K562 (cell line): Measurements from ENCODE around the gene ST7. TPM values are rescaled to one million over a fixed set of nuclear protein-coding genes. Genes with fewer than 3 reads are reported as not detected.

ENCODE experiments used
- ATAC-seq: fragments of 200-7000 bp; cut with Tn5 transposase; 3 replicates; pipeline ENCODE4 v1.9.1; 2020; ENCODE audit warnings: moderate library complexity
- BruUV-seq: library from RNA; stranded (reverse); fragments of 400-500 nt; replicated peaks from 2 replicates; lab custom pipeline; 2021; lab: Mats Ljungman, UMichigan
- CTCF ChIA-PET: fragments of 300-600 bp; formaldehyde crosslinking; extraction: SDS; loops from one replicate; lab custom pipeline; 2021; ENCODE audit warnings: low intra/inter-chr PET ratio; lab: Yijun Ruan, JAX
- POLR2A ChIA-PET: fragments of 300-600, 350-650 bp; sonication (Branson Sonifier 250); formaldehyde crosslinking; extraction: SDS; loops from one replicate; lab custom pipeline; 2021; ENCODE audit warnings: antibody characterized with exemption, inconsistent platforms; lab: Yijun Ruan, JAX
- DNase-seq, 4 experiments: peaks; one replicate each; pipeline versions ENCODE4 v3.0.0 to v3.0.0-alpha.2; 2011 to 2018; ENCODE audit warnings: low spot score in 3 of 4, mixed read lengths in 3 of 4; ENCODE audit errors: extremely low read depth in 1 of 4
- FAIRE-seq: peaks from 2 replicates; lab custom pipeline; 2011; peaks lifted over from hg19 to GRCh38; lab: Jason Lieb, UNC
- H2AFZ ChIP-seq: 2 replicates; pipeline ENCODE4 v1.6.0; 2011; ENCODE audit warnings: low read depth, low read length, control low read depth, inconsistent platforms
- H3K27ac ChIP-seq: fragments of 200-600 bp; 3 replicates; pipeline ENCODE4 v1.8.0; 2011; ENCODE audit warnings: low read depth, mild to moderate bottlenecking, control low read depth, inconsistent platforms, low read length, moderate library complexity, mixed read lengths; ENCODE audit errors: extremely low read depth
- H3K27me3 ChIP-seq, 2 experiments: fragments of 300-600 bp in 1 of 2; 2 replicates in 1 of 2; 3 replicates in 1 of 2; pipeline versions ENCODE4 v1.6.0 to v1.8.0; 2011; ENCODE audit warnings: inconsistent platforms in 2 of 2, low read length in 2 of 2, mild to moderate bottlenecking in 1 of 2, mixed read lengths in 1 of 2, moderate library complexity in 1 of 2; ENCODE audit not compliant: control insufficient read depth in 2 of 2, insufficient read depth in 2 of 2
- H3K36me3 ChIP-seq: fragments of 300-600 bp; 3 replicates; pipeline ENCODE4 v1.8.0; 2011; ENCODE audit warnings: mild to moderate bottlenecking, low read length, inconsistent platforms; ENCODE audit not compliant: control insufficient read depth, insufficient read depth
- H3K4me1 ChIP-seq, 2 experiments: fragments of 200-600 bp in 1 of 2; replicated peaks in 1 of 2; 2 replicates in 1 of 2; 3 replicates in 1 of 2; pipeline versions ENCODE4 v1.5.1 to v1.8.0; 2011; ENCODE audit warnings: inconsistent platforms in 2 of 2, low read length in 2 of 2, mild to moderate bottlenecking in 1 of 2, mixed read lengths in 1 of 2, moderate library complexity in 1 of 2; ENCODE audit not compliant: control insufficient read depth in 2 of 2, insufficient read depth in 2 of 2
- H3K4me2 ChIP-seq: 2 replicates; pipeline ENCODE4 v1.6.1; 2011; ENCODE audit warnings: low read length, control low read depth, inconsistent platforms, mixed read lengths; ENCODE audit not compliant: insufficient read depth
- H3K4me3 ChIP-seq: fragments of 200-600 bp; sonication (generic), shearing (Covaris generic); 2 replicates; pipeline ENCODE4 v1.5.1; 2016; ENCODE audit warnings: control low read depth, inconsistent platforms
- H3K79me2 ChIP-seq: fragments of 200-600 bp; 3 replicates; pipeline ENCODE4 v1.8.0; 2011; ENCODE audit warnings: low read length, inconsistent platforms; ENCODE audit not compliant: control insufficient read depth, insufficient read depth
- H3K9ac ChIP-seq, 2 experiments: 2 replicates each; pipeline versions ENCODE4 v1.6.0 to v1.6.1; 2011; ENCODE audit warnings: low read depth in 2 of 2, low read length in 2 of 2, control low read depth in 1 of 2, inconsistent platforms in 1 of 2, mild to moderate bottlenecking in 1 of 2, mixed read lengths in 1 of 2; ENCODE audit not compliant: insufficient read depth in 1 of 2
- H3K9me1 ChIP-seq: one replicate; pipeline ENCODE4 v1.6.0; 2011; ENCODE audit warnings: inconsistent platforms, mild to moderate bottlenecking, low read length, moderate library complexity; ENCODE audit not compliant: control insufficient read depth, insufficient read depth
- H3K9me3 ChIP-seq: replicated peaks from 2 replicates; pipeline ENCODE4 v1.5.1; 2011; ENCODE audit warnings: low read depth, low read length, inconsistent platforms; ENCODE audit not compliant: control insufficient read depth, insufficient read depth
- H4K20me1 ChIP-seq: replicated peaks from 2 replicates; pipeline ENCODE4 v1.6.1; 2011; ENCODE audit warnings: low read length, inconsistent platforms, mixed read lengths; ENCODE audit not compliant: control insufficient read depth, insufficient read depth
- CBX1 ChIP-seq: sonication (generic); IDR thresholded peaks from 2 replicates; pipeline ENCODE4 v1.6.1; 2016; ENCODE audit warnings: antibody characterized with exemption, low read depth, mild to moderate bottlenecking
- CBX5 ChIP-seq: IDR thresholded peaks from 2 replicates; pipeline ENCODE4 v1.6.1; 2014; ENCODE audit warnings: low read depth, borderline replicate concordance
- CXXC5 ChIP-seq: fragments of 250-450 bp; sonication (Bioruptor Pico); IDR thresholded peaks from 2 replicates; pipeline ENCODE4 v1.8.0; 2022; ENCODE audit warnings: inconsistent platforms, mild to moderate bottlenecking, moderate library complexity
- EP300 ChIP-seq: IDR thresholded peaks from 2 replicates; pipeline ENCODE4 v1.6.1; 2012; ENCODE audit warnings: low read length, improper control_type of control experiment
- FOXP1 ChIP-seq: sonication (generic); formaldehyde crosslinking; IDR thresholded peaks from 2 replicates; pipeline ENCODE4 v1.8.0; 2022; ENCODE audit warnings: mild to moderate bottlenecking, missing genetic modification reagents
- GATAD2A ChIP-seq: fragments of 450-650 bp; IDR thresholded peaks from 2 replicates; pipeline ENCODE4 v1.6.1; 2017
- KDM5B ChIP-seq: fragments of 200-600 bp; sonication (generic); IDR thresholded peaks from 2 replicates; pipeline ENCODE4 v1.6.1; 2012; ENCODE audit warnings: low read depth, mild to moderate bottlenecking, moderate library complexity, low read length, control low read depth, inconsistent platforms; ENCODE audit not compliant: insufficient replicate concordance
- KLF13 ChIP-seq: fragments of 450-650 bp; IDR thresholded peaks from 2 replicates; pipeline ENCODE4 v1.6.1; 2016; ENCODE audit warnings: missing genetic modification characterization, low read depth, mild to moderate bottlenecking, missing compliant biosample characterization, moderate library complexity, borderline replicate concordance
- NFXL1 ChIP-seq: fragments of 450-650 bp; formaldehyde crosslinking; IDR thresholded peaks from 2 replicates; pipeline ENCODE4 v1.4.0; 2021; ENCODE audit warnings: mild to moderate bottlenecking
- NONO ChIP-seq, 2 experiments: fragments of 200-400 bp in 1 of 2; fragments of 450-650 bp in 1 of 2; formaldehyde crosslinking in 1 of 2; IDR thresholded peaks; 2 replicates each; pipeline ENCODE4 v1.6.1; 2017; ENCODE audit warnings: low read depth in 2 of 2, mild to moderate bottlenecking in 2 of 2, moderate library complexity in 2 of 2, low read length in 1 of 2
- STAG1 ChIP-seq: sonication (generic); formaldehyde crosslinking; IDR thresholded peaks from 2 replicates; pipeline ENCODE4 v1.5.0; 2020; ENCODE audit warnings: missing genetic modification reagents, borderline replicate concordance
- TBL1XR1 ChIP-seq, 2 experiments: IDR thresholded peaks; 2 replicates each; pipeline ENCODE4 v1.6.1; 2012; ENCODE audit warnings: improper control_type of control experiment in 2 of 2, low read length in 2 of 2, mild to moderate bottlenecking in 1 of 2
- TOE1 ChIP-seq, 2 experiments: fragments of 450-650 bp in 1 of 2; sonication (generic) in 1 of 2; formaldehyde crosslinking in 1 of 2; IDR thresholded peaks; 2 replicates each; pipeline versions ENCODE4 v1.7.1 to v1.8.0; 2016 to 2022; ENCODE audit warnings: borderline replicate concordance in 2 of 2, mild to moderate bottlenecking in 2 of 2, antibody characterized with exemption in 1 of 2, inconsistent platforms in 1 of 2, low read depth in 1 of 2, missing genetic modification reagents in 1 of 2, moderate library complexity in 1 of 2
- ZBTB33 ChIP-seq: sonication (generic); formaldehyde crosslinking; IDR thresholded peaks from 2 replicates; pipeline ENCODE4 v1.8.1; 2023; ENCODE audit warnings: mild to moderate bottlenecking, missing genetic modification reagents
- WGBS: fragments of 100-300 bp; shearing (Covaris generic); methylation state at CpG from one replicate; pipeline ENCODE4 v1.1.6; 2016; ENCODE audit warnings: low coverage, mixed read lengths; ENCODE audit not compliant: insufficient coverage; ENCODE audit errors: missing lambda C conversion rate; 5-methylcytosine and 5-hydroxymethylcytosine counted together
- in situ Hi-C: fragments of 300-500 bp; cut with MboI; formaldehyde crosslinking; loops from 4 replicates; pipeline ENCODE4 v1.15.0; 2018; ENCODE audit warnings: inconsistent platforms, mixed read lengths
- intact Hi-C: fragments of 100-400 bp; cut with micrococcal nuclease; formaldehyde crosslinking; loops from 2 replicates; pipeline ENCODE4 v1.14.2; 2022
- polyA plus RNA-seq, 8 experiments: library from polyadenylated mRNA; depleted of rRNA in 4 of 8; stranded (reverse) in 5 of 8; unstranded in 3 of 8; fragments of >200 nt; fragmentation: Nextera tagmentation in 2 of 8; fragmentation: Illumina TruSeq in 1 of 8; extraction: Ambion mirVana in 2 of 8; extraction: Trizol in 1 of 8; gene quantifications; 2 replicates each; pipeline versions ENCODE4 v1.2.1 to v1.2.3, GENCODE V29; 2011 to 2014; ENCODE audit warnings: inconsistent platforms in 1 of 8, missing spikeins in 1 of 8
- total RNA-seq, 7 experiments: library from RNA; depleted of rRNA in 6 of 7; stranded (reverse); fragments of >200 nt in 6 of 7; fragmentation: Illumina TruSeq in 2 of 7; extraction: Trizol in 2 of 7; gene quantifications; 2 replicates each; pipeline versions ENCODE4 v1.2.1 to v1.2.3, GENCODE V29; 2011 to 2021; ENCODE audit warnings: low replicate concordance in 1 of 7
- TF ChIP-seq, protein P1 (sequence below): fragments of 250-450 bp; sonication (Bioruptor Pico); IDR thresholded peaks from 2 replicates; pipeline ENCODE4 v1.8.0; 2022; ENCODE audit warnings: moderate library complexity, mild to moderate bottlenecking, inconsistent platforms
- TF ChIP-seq, protein P2 (sequence below), 2 experiments: fragments of 450-650 bp in 1 of 2; sonication (generic) in 1 of 2; formaldehyde crosslinking in 1 of 2; IDR thresholded peaks in 1 of 2; conservative IDR thresholded peaks in 1 of 2; 2 replicates each; pipeline versions ENCODE4 v1.6.1 to v1.8.1; 2016 to 2023; ENCODE audit warnings: mild to moderate bottlenecking in 2 of 2, moderate library complexity in 2 of 2, inconsistent platforms in 1 of 2, missing genetic modification reagents in 1 of 2

ST7 gene
- total and polyA plus RNA-seq, 9 of the 15 experiments (the other 6 are each of a cell fraction or from before 2014, with no cell fraction given), result 23.9 to 56.3 (median 36.9) TPM

DNA sequence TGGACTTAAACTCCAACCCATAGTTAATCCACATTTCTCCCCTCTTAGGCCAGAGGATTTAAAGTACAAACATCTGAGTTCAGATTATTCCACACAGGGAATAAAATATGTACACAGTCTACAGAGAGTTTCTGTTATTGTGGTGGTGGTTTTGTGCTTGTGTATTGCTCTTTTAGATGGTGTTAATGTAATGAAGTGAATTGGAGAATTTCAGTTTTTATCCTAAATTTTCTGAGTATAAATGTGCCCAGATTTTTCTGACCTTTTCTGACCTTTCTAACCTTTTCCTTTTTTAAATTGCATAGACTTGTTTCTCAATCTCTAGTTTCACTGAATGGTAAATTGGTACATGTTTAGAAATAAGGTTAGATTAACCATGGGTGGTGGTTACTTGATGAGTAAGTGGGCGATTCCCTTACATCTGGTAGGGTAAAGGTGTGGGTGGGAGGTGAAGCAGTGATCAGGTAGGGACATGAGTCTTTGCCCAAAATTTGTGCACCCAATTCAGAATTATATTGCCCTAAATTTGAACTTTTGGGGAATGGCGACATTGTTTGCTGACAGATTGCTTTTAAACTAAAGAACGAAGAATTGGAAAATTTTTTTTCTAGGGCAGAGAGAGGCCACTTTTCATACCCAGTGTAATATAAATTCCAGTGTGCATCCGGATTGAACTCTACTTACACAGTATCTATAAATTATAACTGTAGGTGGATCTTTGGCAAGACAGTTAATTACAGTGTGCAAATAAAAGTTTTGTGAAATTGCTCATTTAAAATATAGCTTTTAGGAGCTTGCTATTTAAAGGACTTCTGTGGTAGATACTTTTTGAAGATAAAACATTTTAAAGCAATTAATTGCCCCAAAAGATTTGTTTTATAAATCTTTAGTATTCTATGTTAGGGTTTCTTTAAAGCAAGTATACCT lies 62.2 kb downstream of the ST7 start:
- in situ Hi-C loops (no loop called here), intact Hi-C loops (loop anchor here (2.0 to 10.0 kb wide), 4 partner anchors 61 to 801 kb away; partner anchors contain the start of genes CAPZA2 and TES)
- DNase-seq (no peak), ATAC-seq (peak; percentile 12; the same call in 2 of the 3 replicates), FAIRE-seq (no peak)
- Histone ChIP-seq H3K9me1 (no peaks in the 10 kb centered on the region), H3K9ac (peak overlapping the region; percentile 1 to 77; a peak in 2 of 4 replicates), H4K20me1 (peaks cover 5% of the 10 kb centered on the region; the same call in 1 of the 2 replicates), H2AFZ (peak overlapping the region; percentile 77; the same call in 1 of the 2 replicates), H3K79me2 (peaks cover 98% of the 10 kb centered on the region), H3K36me3 (peaks cover 12% of the 10 kb centered on the region; the same call in 2 of the 3 replicates), H3K4me2 (peak overlapping the region; percentile 83), H3K9me3 (no peaks in the 10 kb centered on the region), H3K27ac (peak overlapping the region; percentile 85), H3K4me1 (peaks cover 18 to 73% of the 10 kb centered on the region in 2 experiments), H3K4me3 (peak overlapping the region; percentile 40), H3K27me3 (no peaks in the 10 kb centered on the region)
- ChIA-PET POLR2A (interaction anchor here (1.7 to 2.3 kb wide), 3 partner anchors 7 to 61 kb away, joined by 4 to 10 read pairs (median 6); no protein-coding TSS in a partner anchor), CTCF (no interaction called here)
- TSS peak; percentile 64 for BruUV-seq
- WGBS, result 0% methylated on average over 4 of the region's 4 CpGs
- TF ChIP-seq, protein P1, sequence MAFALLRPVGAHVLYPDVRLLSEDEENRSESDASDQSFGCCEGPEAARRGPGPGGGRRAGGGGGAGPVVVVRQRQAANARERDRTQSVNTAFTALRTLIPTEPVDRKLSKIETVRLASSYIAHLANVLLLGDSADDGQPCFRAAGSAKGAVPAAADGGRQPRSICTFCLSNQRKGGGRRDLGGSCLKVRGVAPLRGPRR (CRISPR knock-in tag), result no peak
- TF ChIP-seq KDM5B (no peak), EP300 (no peak), KLF13 (no peak), STAG1 (CRISPR knock-in tag) (no peak), TOE1 (IDR thresholded peaks at IDR 0.05; ENCODE audit: borderline replicate concordance) (no peak), TOE1 (CRISPR knock-in tag; IDR thresholded peaks at IDR 0.05; ENCODE audit: borderline replicate concordance, low read depth) (no peak), ZBTB33 (no peak), NONO (IDR thresholded peaks at IDR 0.05; ENCODE audit: low read depth in 2 of 2, low read length in 1 of 2) (no peak; a peak in 1 of 4 replicates), NFXL1 (CRISPR knock-in tag) (no peak), CBX1 (no peak), GATAD2A (0 out of 2 replicates have a peak, but pooled peaks have one; percentile 71), CBX5 (no peak), CXXC5 (CRISPR knock-in tag) (no peak), FOXP1 (CRISPR knock-in tag) (no peak), TBL1XR1 (IDR thresholded peaks at IDR 0.05; ENCODE audit: low read length in 2 of 2) (no peak)
- TF ChIP-seq, protein P2, sequence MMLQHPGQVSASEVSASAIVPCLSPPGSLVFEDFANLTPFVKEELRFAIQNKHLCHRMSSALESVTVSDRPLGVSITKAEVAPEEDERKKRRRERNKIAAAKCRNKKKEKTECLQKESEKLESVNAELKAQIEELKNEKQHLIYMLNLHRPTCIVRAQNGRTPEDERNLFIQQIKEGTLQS (IDR thresholded peaks at IDR 0.05), result 0 out of 2 replicates have a peak, but pooled peaks have one; percentile 9
- TF ChIP-seq, protein P2 (CRISPR knock-in tag; conservative IDR thresholded peaks at IDR 0.05), result no peak
